Activated CD4-positive, alpha-beta memory T cell treated with anti-CD3 and anti-CD28 coated beads, Interleukin-2, amount 10 ng/mL, durations not matched to agents 7 days and 5 days (primary cell): ENCODE data around the gene SEZ6L2. TPM values are rescaled to one million over a fixed set of nuclear protein-coding genes. Genes with fewer than 3 reads are reported as not detected.
"Not testable (repeated sequence)": the region's sequence is repeated elsewhere in the genome, so short reads cannot be mapped to it uniquely, and the experiment has no call there.

Experiments
- CTCF ChIA-PET: fragments of 350-600 bp; sonication (Branson Sonifier 250); formaldehyde crosslinking; loops from one replicate; lab custom pipeline; 2021; ENCODE audit warnings: antibody characterized with exemption, inconsistent platforms; lab: Charles Lee
- POLR2A ChIA-PET: fragments of 350-600 bp; sonication (Branson Sonifier 250); formaldehyde crosslinking; loops from one replicate; lab custom pipeline; 2021; ENCODE audit warnings: antibody characterized with exemption; lab: Charles Lee
- DNase-seq: peaks from one replicate; pipeline ENCODE4 v3.0.0-alpha.2; 2020
- H3K27ac Mint-ChIP-seq: one replicate; pipeline ENCODE4 v1.8.0; 2021; ENCODE audit warnings: mild to moderate bottlenecking, mixed read lengths
- H3K27me3 Mint-ChIP-seq: one replicate; pipeline ENCODE4 v1.8.0; 2021; ENCODE audit warnings: mixed read lengths
- H3K36me3 Mint-ChIP-seq: one replicate; pipeline ENCODE4 v1.8.0; 2021; ENCODE audit warnings: low read depth, mixed read lengths
- H3K4me1 Mint-ChIP-seq: one replicate; pipeline ENCODE4 v1.8.0; 2021; ENCODE audit warnings: mixed read lengths
- H3K4me3 Mint-ChIP-seq: one replicate; pipeline ENCODE4 v1.8.0; 2021; ENCODE audit warnings: mild to moderate bottlenecking, mixed read lengths
- H3K9me3 Mint-ChIP-seq: one replicate; pipeline ENCODE4 v1.8.0; 2021; ENCODE audit warnings: mixed read lengths
- total RNA-seq, 2 experiments: library from RNA; stranded (reverse); gene quantifications; one replicate each; pipeline ENCODE4 v1.2.3, GENCODE V29; 2021

The SEZ6L2 gene
- total RNA-seq: under 1 TPM; 0.08 to 0.13 TPM

DNA sequence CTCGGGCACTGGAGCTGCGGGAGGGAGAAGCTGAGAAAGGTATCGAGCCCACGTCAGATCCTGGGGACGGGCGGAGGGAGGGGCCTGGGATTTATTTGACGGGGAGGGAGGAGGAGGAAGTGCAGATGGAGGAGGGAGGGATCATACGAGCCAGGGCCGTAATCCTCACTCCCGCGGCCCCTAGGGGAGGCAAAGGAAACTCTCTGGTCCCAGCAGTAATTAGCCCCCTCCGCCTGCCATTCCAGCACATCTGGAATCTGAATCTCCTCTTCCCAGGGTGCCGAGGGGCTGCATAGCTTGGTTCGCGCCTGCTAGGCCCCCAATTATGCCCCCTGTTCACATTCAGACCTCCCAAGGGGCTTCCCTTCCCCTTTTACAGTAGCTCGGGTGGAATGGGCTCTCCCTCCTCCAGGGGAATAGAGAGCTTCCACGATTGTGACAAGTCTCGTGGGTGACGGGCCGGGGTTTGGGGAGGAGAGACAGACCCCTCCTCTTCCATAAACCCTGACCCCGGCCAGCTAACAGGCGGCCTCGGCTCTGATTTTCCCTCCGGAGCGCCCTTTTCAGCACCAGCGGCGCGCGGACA is at the start of gene SEZ6L2:
SEZ6L2 (minus strand) TSS at position 35 of the 586 bp plus-strand sequence. CDS start 531 bp downstream, outside the sequence.
- ChIA-PET POLR2A (interaction anchor here (0.8 to 2.2 kb wide), 8 partner anchors 10 to 96 kb away, joined by 3 to 11 read pairs (median 4); partner anchors contain the start of genes HIRIP3, INO80E, TAOK2 and TMEM219), CTCF (interaction anchor here (0.6 to 1.2 kb wide), 3 partner anchors 33 to 1635 kb away, joined by 3 read pairs; no protein-coding TSS in a partner anchor)
- H3K4me1 Mint-ChIP-seq: peaks cover 9% of the 10 kb centered on the region
- peaks cover 21% of the 10 kb centered on the region for H3K27me3 Mint-ChIP-seq
- DNase-seq: peak; percentile 78
- no peaks in the 10 kb centered on the region for H3K36me3 Mint-ChIP-seq
- no peaks in the 10 kb centered on the region for H3K9me3 Mint-ChIP-seq
- H3K4me3 Mint-ChIP-seq: peak within 1 kb of the TSS; percentile 58
- H3K27ac Mint-ChIP-seq: no peak within 1 kb of the TSS

DNA sequence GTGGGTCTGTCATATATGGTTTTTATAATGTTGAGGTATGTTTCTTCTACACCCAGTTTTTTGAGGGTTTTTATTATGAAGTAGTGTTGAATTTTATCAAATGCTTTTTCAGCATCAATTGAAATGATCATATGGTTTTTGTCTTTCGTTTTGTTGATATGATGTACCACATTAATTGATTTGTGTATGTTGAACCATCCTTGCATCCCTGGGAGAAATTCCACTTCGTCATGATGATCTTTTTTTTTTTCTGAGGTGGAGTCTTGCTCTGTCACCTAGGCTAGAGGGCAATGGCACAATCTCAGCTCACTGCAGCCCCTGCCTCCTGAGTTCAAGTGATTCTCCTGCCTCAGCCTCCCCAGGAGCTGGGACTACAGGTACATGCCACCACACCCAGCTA is 48.5 kb upstream of the SEZ6L2 start:
- no peak overlapping the region for H3K4me3 Mint-ChIP-seq
- ChIA-PET CTCF (no interaction called here), POLR2A (interaction anchor here (1.1 kb wide), 2 partner anchors 13 to 22 kb away, joined by 3 to 4 read pairs; partner anchors contain the start of gene KCTD13)
- peaks cover 5% of the 10 kb centered on the region for H3K27me3 Mint-ChIP-seq
- no peak for DNase-seq
- no peaks in the 10 kb centered on the region for H3K4me1 Mint-ChIP-seq
- no peaks in the 10 kb centered on the region for H3K36me3 Mint-ChIP-seq
- no peaks in the 10 kb centered on the region for H3K9me3 Mint-ChIP-seq
- H3K27ac Mint-ChIP-seq: no peak overlapping the region

DNA sequence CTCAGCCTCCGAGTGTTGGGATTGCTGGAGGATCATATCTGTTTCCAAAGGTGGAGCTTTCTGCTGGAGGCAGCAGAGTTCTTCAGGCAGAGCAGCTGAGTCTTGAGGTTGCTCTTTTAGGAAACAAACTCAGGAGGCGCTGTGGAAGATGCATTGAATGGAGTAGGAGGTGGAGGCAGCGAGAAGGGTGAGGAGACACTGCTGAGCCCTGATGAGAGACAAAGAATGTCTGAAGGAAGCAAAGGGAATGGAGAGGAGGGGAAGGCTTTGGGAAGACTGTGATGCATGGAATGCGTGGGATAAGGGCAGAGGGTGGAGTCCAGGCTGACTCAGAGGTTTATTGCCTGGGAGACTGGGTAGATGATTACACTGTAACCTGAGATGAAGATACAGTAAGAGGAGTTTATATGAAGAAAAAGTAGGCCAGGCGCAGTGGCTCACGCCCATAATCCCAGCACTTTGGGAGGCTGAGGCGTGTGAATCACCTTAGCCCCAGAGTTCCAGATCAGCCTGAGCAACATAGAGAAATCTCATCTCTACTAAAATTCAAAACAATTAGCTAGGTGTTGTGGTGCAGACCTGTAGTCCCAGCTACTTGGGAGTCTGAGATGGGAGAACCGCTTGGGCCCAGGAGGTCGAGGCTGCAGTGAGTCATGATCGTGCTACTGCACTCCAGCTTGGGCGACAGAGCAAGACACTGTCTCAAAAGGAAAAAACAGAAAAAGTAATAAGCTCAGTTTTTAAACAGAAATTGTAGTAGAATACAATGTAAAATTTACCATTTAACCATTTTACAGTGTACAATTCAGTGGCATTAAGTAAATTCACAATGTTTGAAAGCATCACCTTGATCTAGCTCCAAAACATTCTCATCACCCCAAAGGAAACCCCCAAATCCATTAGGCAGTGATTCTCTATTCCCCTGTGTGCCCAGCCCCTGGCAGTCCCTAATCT is 44.8 kb upstream of the SEZ6L2 start:
- no peak for DNase-seq
- Mint-ChIP-seq H3K27me3 (peaks cover 10% of the 10 kb centered on the region), H3K36me3 (no peaks in the 10 kb centered on the region), H3K9me3 (no peaks in the 10 kb centered on the region), H3K27ac (no peak overlapping the region), H3K4me1 (no peaks in the 10 kb centered on the region), H3K4me3 (no peak overlapping the region)
- ChIA-PET CTCF (no interaction called here), POLR2A (interaction anchor here (0.7 to 1.1 kb wide), 3 partner anchors 10 to 18 kb away, joined by 3 read pairs; no protein-coding TSS in a partner anchor)

DNA sequence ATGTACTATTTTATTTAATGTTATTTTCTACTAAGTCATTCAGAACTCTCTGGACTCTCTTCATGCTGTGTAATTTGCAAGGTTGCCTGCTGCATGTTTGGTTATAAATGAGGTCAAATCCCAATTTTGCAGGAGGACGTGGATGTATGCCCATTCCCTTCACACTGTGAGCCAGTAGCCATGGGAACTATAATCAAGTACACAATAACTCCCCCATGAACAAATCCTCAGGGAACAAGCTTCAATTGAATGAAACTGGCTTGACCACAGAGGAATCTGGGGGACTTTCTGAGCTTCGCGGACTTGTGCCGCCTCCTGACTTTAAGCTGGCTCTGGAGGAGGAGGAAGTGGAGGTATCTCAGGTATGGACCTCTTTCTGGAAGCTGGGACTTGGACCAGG is 41.3 kb upstream of the SEZ6L2 start:
- H3K36me3 Mint-ChIP-seq: no peaks in the 10 kb centered on the region
- H3K4me1 Mint-ChIP-seq: no peaks in the 10 kb centered on the region
- ChIA-PET POLR2A (no interaction called here), CTCF (no interaction called here)
- H3K9me3 Mint-ChIP-seq: no peaks in the 10 kb centered on the region
- no peak for DNase-seq
- peaks cover 11% of the 10 kb centered on the region for H3K27me3 Mint-ChIP-seq
- H3K4me3 Mint-ChIP-seq: no peak overlapping the region
- H3K27ac Mint-ChIP-seq: no peak overlapping the region

DNA sequence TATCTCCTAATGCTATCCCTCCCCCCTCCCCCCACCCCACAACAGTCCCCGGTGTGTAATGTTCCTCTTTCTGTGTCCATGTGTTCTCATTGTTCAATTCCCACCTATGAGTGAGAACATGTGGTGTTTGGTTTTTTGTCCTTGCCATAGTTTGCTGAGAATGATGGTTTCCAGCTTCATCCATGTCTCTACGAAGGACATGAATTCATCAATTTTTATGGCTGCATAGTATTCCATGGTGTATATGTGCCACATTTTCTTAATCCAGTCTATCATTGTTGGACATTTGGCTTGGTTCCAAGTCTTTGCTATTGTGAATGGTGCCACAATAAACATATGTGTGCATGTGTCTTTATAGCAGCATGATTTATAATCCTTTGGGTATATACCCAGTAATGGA is 32.4 kb upstream of the SEZ6L2 start:
- H3K4me3 Mint-ChIP-seq, DNase-seq, H3K9me3 Mint-ChIP-seq, H3K36me3 Mint-ChIP-seq, POLR2A ChIA-PET, H3K27ac Mint-ChIP-seq, CTCF ChIA-PET: not testable (repeated sequence)
- Mint-ChIP-seq H3K4me1 (peaks cover 14% of the 10 kb centered on the region), H3K27me3 (peaks cover 19% of the 10 kb centered on the region)

DNA sequence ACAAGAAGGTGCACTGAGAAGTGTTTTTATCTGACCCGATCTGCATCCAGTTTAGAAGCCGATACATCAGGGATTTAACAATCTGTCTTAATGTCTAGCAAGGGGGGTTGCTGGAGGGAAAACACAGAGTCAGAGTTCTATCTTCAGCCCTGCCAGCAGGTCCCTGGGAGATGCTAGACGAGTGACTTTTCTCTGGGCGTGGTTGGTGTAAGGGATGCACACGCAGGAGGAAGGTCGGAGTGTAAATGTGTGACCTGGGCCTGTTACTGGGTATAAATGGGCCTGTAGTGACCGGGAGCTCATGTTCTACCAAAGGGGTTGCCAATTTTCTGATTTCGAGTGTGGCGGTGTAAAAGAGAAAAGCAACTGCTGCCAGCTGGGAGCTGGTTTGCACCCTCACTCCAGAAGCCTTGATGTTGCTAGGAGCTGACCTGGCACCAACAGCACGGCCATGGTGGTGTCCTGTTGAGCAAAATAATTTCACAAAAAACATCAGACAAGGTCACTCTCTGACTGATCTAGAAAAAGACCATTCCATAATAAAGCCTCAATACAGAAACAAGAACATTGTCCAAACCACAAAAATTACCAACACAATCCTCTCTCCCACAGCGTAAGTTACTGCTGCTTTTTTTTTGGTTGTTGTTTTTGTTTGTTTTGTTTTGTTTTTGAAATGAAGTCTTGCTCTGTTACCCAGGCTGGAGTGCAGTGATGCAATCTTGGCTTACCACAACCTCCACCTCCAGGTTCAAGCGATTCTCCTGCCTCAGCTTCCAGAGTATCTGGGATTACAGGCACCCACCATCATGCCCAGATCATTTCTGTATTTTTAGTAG is 27.9 kb upstream of the SEZ6L2 start:
- POLR2A ChIA-PET: interaction anchor here (0.6 to 3.1 kb wide), 17 partner anchors 10 to 1047 kb away, joined by 3 to 30 read pairs (median 4); partner anchors contain the start of genes HIRIP3, INO80E, SEZ6L2 and TAOK2
- Mint-ChIP-seq H3K4me3 (peak overlapping the region; percentile 87), H3K36me3 (peaks cover 16% of the 10 kb centered on the region), H3K4me1 (peaks cover 36% of the 10 kb centered on the region), H3K27me3 (peaks cover 4% of the 10 kb centered on the region), H3K27ac (no peak overlapping the region), H3K9me3 (no peaks in the 10 kb centered on the region)
- CTCF ChIA-PET: interaction anchor here (1.2 to 1.7 kb wide), 6 partner anchors 11 to 227 kb away, joined by 3 to 10 read pairs (median 3); partner anchors contain the start of genes KIF22 and TMEM219
- DNase-seq: no peak

DNA sequence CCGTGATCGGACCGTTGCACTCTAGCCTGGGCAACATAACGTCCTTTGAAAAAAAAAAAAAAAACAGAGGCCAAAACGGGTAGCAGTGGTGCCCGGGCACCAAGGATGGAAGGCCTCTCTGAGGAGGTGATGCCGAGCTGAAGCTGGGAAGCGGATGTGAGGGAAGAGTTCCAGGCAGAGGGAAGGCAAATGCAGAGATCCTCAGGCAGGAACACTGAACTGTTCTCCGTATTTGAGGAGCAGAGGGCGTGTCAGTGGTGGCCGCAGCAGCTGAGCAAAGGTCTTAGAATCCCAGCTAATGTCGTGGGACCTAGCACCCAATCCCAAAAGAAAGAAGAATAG is 27.3 kb upstream of the SEZ6L2 start:
- Mint-ChIP-seq H3K36me3 (peaks cover 16% of the 10 kb centered on the region), H3K4me3 (peak overlapping the region; percentile 87), H3K4me1 (peaks cover 36% of the 10 kb centered on the region), H3K27me3 (peaks cover under 1% of the 10 kb centered on the region), H3K27ac (peak overlapping the region; percentile 87), H3K9me3 (no peaks in the 10 kb centered on the region)
- CTCF ChIA-PET: interaction anchor here (0.7 to 1.7 kb wide), 9 partner anchors 10 to 227 kb away, joined by 3 to 10 read pairs (median 3); partner anchors contain the start of genes C16orf92, KIF22, PAGR1 and TMEM219
- DNase-seq: no peak
- POLR2A ChIA-PET: interaction anchor here (0.6 to 3.1 kb wide), 27 partner anchors 10 to 1047 kb away, joined by 3 to 30 read pairs (median 3); partner anchors contain the start of genes HIRIP3, INO80E, PAGR1 and SEZ6L2

DNA sequence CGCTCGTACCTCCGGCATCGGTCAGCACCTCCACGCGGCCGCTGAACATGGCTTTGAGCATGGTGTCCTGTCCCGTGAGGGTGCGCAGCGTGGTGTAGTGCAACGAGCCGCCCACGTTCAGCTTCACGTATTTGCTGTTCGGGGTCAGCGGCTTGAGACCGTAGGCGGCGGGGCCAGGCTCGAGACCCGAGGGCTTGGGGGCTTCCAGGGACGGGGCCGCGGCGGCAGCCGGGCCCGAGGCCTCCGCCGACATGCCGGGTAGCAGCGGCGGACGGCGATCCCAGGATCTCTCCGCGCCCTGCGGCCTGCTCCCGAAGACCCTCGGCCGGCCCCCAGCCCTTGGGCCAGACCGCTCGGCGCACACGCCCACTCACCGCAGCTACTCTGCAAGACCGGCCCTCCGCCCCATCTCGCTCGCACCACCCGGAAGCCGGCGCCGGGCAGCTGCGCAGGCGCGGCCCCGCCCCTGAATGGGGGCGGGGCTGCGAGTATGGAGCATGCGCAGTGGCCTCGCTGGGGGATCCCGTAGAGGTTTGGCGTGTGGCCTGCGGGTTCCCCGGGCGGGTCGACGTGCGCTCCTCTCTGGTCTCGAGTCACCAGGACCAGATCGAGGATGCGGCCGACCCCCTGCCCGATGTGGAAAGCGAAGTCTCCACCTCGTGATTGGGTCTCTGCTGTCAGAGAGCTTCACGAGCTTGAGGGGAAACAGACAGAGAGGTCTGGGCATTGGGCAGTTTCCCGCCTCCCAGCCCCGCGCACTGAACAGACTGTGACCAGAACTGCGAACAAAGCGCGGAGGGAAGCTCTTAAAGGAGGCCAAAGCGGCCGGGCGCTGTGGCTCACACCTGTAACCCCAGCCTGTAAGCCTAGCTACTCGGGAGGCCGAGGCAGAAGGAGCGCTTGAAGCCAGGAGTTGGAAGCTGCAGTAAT is 26.7 kb upstream of the SEZ6L2 start, which contains the start of gene KCTD13:
KCTD13 (minus strand) TSS at position 446 of the 930 bp plus-strand sequence; CDS start at position 253, 193 bp downstream.
- Mint-ChIP-seq H3K36me3 (peaks cover 18% of the 10 kb centered on the region), H3K27me3 (no peaks in the 10 kb centered on the region), H3K27ac (peak within 1 kb of the TSS; percentile 87), H3K4me3 (peak within 1 kb of the TSS; percentile 87), H3K9me3 (no peaks in the 10 kb centered on the region), H3K4me1 (peaks cover 36% of the 10 kb centered on the region)
- DNase-seq: peak; percentile 92
- POLR2A ChIA-PET: interaction anchor here (0.6 to 3.1 kb wide), 29 partner anchors 9 to 1046 kb away, joined by 3 to 30 read pairs (median 3); partner anchors contain the start of genes HIRIP3, INO80E, PAGR1 and SEZ6L2
- CTCF ChIA-PET: interaction anchor here (0.5 to 1.7 kb wide), 11 partner anchors 10 to 246 kb away, joined by 3 to 10 read pairs (median 3); partner anchors contain the start of genes C16orf92, KIF22, PAGR1 and TMEM219

DNA sequence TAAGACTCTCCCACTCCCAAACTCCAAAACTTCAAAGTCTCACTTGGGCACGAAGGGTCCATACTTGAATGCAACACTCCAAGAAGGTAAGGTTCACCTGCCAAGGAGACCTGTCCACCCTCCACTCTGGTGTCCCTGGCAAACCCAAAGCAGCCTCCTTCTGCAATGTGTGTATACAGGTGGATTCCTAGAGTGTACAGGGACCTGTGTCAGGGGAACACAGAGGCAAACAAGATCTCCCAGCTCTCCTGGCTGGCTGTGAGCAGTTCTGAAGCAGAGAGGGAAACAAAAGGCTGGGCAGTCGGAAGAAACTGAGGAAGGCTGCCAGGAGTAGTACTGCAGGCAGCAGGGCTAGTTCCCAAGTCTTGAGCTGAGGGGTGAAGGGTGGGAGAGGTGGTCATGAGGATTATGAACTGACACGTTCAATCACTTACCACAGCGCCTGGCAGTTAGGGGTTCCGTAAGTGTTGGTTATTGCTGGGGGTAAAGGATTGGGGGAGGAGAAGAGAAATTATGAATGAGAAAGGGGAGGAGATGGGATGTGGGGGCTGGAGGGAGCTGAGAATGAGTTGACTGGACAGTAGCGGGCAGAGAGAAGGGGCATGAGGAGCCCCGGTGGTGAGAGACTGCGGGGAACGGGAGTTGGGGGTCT is 25.9 kb upstream of the SEZ6L2 start:
- ChIA-PET CTCF (interaction anchor here (0.5 to 1.7 kb wide), 8 partner anchors 9 to 245 kb away, joined by 3 to 10 read pairs (median 3); partner anchors contain the start of genes KIF22 and TMEM219), POLR2A (interaction anchor here (0.8 to 3.1 kb wide), 16 partner anchors 9 to 225 kb away, joined by 3 to 30 read pairs (median 6); partner anchors contain the start of genes HIRIP3, INO80E, PAGR1 and SEZ6L2)
- peak overlapping the region; percentile 87 for H3K4me3 Mint-ChIP-seq
- H3K36me3 Mint-ChIP-seq: peaks cover 26% of the 10 kb centered on the region
- peaks cover 42% of the 10 kb centered on the region for H3K4me1 Mint-ChIP-seq
- H3K9me3 Mint-ChIP-seq: no peaks in the 10 kb centered on the region
- peak overlapping the region; percentile 62 for H3K27ac Mint-ChIP-seq
- DNase-seq: no peak
- H3K27me3 Mint-ChIP-seq: no peaks in the 10 kb centered on the region

DNA sequence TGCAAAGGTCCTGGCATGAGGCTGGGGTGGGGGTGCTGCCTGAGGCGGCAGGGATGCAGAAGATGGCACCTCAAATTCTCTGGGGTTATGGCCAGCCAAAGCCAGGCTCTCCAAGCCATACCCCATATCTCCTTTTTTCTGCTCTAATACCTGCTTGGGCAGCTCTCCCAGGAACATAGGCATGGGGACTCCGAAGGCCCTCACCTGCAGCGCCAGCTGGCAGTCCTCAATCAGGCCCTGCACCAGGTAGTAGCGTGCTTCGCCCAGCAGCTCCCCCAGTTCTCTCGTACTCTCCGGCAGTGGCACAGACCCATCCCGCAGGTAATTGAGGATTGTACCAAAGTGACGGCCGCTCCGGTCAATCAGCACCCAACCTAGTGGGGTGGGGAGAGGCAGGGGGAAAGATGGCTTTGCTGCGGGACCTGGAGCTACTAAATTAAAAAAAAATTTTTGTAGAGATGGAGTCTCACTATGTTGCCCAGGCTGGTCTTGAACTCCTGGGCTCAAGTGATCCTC is 23.7 kb upstream of the SEZ6L2 start:
- Mint-ChIP-seq H3K27me3 (no peaks in the 10 kb centered on the region), H3K4me1 (peaks cover 41% of the 10 kb centered on the region), H3K4me3 (no peak overlapping the region), H3K36me3 (peaks cover 29% of the 10 kb centered on the region), H3K27ac (no peak overlapping the region), H3K9me3 (no peaks in the 10 kb centered on the region)
- DNase-seq: no peak
- ChIA-PET POLR2A (interaction anchor here (1.1 to 1.3 kb wide), 2 partner anchors 39 to 62 kb away, joined by 3 read pairs; partner anchors contain the start of gene TMEM219), CTCF (interaction anchor here (0.6 kb wide), 2 partner anchors 58 to 297 kb away, joined by 4 read pairs; no protein-coding TSS in a partner anchor)
